Upper lobe of left lung (tissue), 4 donors: Measurements from ENCODE around the gene ECE1.
A peak's percentile ranks its signal among the peaks of the same experiment; 100 is the strongest.

ENCODE experiments used
- CTCF ChIP-seq, 6 experiments: fragments of 450-650 bp in 4 of 6; fragments of 200-600 bp in 2 of 6; sonication (generic) in 2 of 6; IDR thresholded peaks; one replicate each; pipeline ENCODE4 v1.5.1; 2016 to 2019; ENCODE audit warnings: antibody characterized with exemption in 6 of 6
- POLR2A ChIP-seq, 4 donors: fragments of 450-650 bp; IDR thresholded peaks; one replicate each; pipeline ENCODE4 v1.5.1; 2016 to 2017; ENCODE audit warnings: antibody characterized with exemption in 4 of 4, mild to moderate bottlenecking in 2 of 4

GRCh38 chr1:21175670-21176581 lies 114.3 kb downstream of the ECE1 start:
- TF ChIP-seq CTCF (IDR thresholded peaks at IDR 0.05) = peak in 2 of 6 experiments; percentile 10 to 30
- no peak for TF ChIP-seq POLR2A (IDR thresholded peaks at IDR 0.05)
